ENCODE data around the gene FAM117A. TPM values are rescaled to one million over a fixed set of nuclear protein-coding genes. Genes with fewer than 3 reads are reported as not detected.

FAM117A gene
- 0.60 to 1.1 TPM (median 0.89 TPM) in 5 replicates for total RNA-seq (2022; extraction: Qiagen RNA extraction; ENCODE audit: low read depth)

GRCh38 chr17:49763735-49764558 is at the start of gene FAM117A:
Gene FAM117A, minus strand, starts transcription at chr17:49764131. Its CDS starts 44 bp downstream, at chr17:49764087.

GRCh38 chr17:49788478-49789242 is 24.7 kb upstream of the FAM117A start, which contains the start of gene KAT7:
Gene KAT7, plus strand, starts transcription at chr17:49788681. Its CDS starts 154 bp downstream, at chr17:49788835.

GRCh38 chr17:49707608-49708514 is 56.1 kb downstream of the FAM117A start, which contains the start of gene SLC35B1:
Gene SLC35B1, minus strand, starts transcription at chr17:49707964. Its CDS starts 131 bp downstream, at chr17:49707833.

GRCh38 chr17:49677933-49678847 is 85.7 kb downstream of the FAM117A start, which contains the start of gene SPOP:
Gene SPOP, minus strand, starts transcription at chr17:49678097. Its CDS starts 55,287 bp downstream, at chr17:49622810.

Other genes with a start within 250 kb of the FAM117A start
- gene NXPH3, start 188.3 kb downstream of the FAM117A start, total RNA-seq (2022; extraction: Qiagen RNA extraction; ENCODE audit: low read depth), result 0.15 to 0.37 TPM (median 0.19 TPM) in 5 replicates
- gene SPOP, start 86.0 kb downstream of the FAM117A start, total RNA-seq (2022; extraction: Qiagen RNA extraction; ENCODE audit: low read depth), result 33.9 to 47.1 TPM (median 37.1 TPM) in 5 replicates
- 84.0 to 110 TPM (median 90.8 TPM) in 5 replicates for gene SLC35B1, start 56.2 kb downstream of the FAM117A start, total RNA-seq (2022; extraction: Qiagen RNA extraction; ENCODE audit: low read depth)
- 25.7 to 30.5 TPM (median 27.2 TPM) in 5 replicates for gene KAT7, start 24.6 kb upstream of the FAM117A start, total RNA-seq (2022; extraction: Qiagen RNA extraction; ENCODE audit: low read depth)
- gene TAC4, start 83.9 kb upstream of the FAM117A start, total RNA-seq (2022; extraction: Qiagen RNA extraction; ENCODE audit: low read depth), result not detected in 5 replicates
- 2.0 to 3.5 TPM (median 3.1 TPM) in 5 replicates for gene DLX4, start 205.1 kb upstream of the FAM117A start, total RNA-seq (2022; extraction: Qiagen RNA extraction; ENCODE audit: low read depth)
- gene DLX3, start 231.1 kb upstream of the FAM117A start, total RNA-seq (2022; extraction: Qiagen RNA extraction; ENCODE audit: low read depth), result 0.05 to 0.10 TPM (median 0.10 TPM) in 4 of 5 replicates, not detected in the other